ENCODE data around the gene ITGA8.

ITGA8 gene

GRCh38 chr10:15735763-15736162, 16.0 kb upstream of the ITGA8 start:
- DNase-seq (ENCODE audit: low read depth) = no peak

GRCh38 chr10:15730341-15730740, 10.6 kb upstream of the ITGA8 start:
- DNase-seq (ENCODE audit: low read depth) = no peak

GRCh38 chr10:15729890-15730289, 10.2 kb upstream of the ITGA8 start:
- no peak for DNase-seq (ENCODE audit: low read depth)

- no peak for DNase-seq (ENCODE audit: low read depth)
These were observed 6.3 kb upstream of the ITGA8 start for GRCh38 chr10:15726042-15726441.

DNA sequence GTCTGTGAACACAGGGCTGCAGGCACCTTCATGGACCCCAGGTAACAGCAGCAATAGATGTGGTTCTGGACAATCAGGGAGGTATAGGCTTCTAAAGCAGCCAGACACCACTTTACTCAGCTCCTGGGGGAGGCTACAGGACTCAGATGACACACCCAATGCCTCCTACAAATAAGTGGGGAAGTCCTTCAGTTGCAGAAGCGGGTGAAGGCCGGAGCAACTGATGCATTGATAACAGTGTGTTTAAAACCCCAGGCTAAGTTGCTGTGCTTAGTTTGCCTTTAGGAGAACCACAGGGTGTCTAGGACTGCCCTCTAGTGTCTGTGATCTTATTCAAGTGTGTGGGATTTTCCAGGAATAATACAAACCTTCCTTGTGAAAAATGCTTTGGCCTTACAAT, 5.9 kb upstream of the ITGA8 start:
- peak; percentile 67 for DNase-seq (ENCODE audit: low read depth)

GRCh38 chr10:15724683-15725082, 5.0 kb upstream of the ITGA8 start:
- no peak for DNase-seq (ENCODE audit: low read depth)

DNA sequence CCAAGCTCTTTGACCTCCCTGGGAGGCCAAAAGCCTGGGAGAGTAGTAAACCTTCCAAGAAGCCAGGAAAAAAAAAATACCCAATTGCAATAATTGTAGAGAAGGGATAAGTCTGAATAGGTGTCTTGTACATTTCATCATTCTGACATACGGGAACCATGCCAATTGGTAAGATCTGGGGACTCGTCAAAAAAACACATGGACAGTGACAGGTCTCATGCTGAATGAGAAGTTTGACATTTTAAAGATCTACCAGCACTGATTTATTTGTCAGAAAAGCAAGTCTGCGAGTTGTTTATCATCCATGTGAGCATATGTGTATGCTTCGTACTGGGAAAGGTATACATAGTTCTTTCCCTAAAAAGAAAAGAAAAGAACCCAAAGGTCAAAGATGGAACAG, 4.1 kb upstream of the ITGA8 start:
- no peak for DNase-seq (ENCODE audit: low read depth)

- no peak for DNase-seq (ENCODE audit: low read depth)
These were observed 1.0 kb upstream of the ITGA8 start for GRCh38 chr10:15720635-15721287.

GRCh38 chr10:15719049-15719898, 448 bp downstream of the ITGA8 start:
- peak; percentile 16 for DNase-seq (ENCODE audit: low read depth)

DNA sequence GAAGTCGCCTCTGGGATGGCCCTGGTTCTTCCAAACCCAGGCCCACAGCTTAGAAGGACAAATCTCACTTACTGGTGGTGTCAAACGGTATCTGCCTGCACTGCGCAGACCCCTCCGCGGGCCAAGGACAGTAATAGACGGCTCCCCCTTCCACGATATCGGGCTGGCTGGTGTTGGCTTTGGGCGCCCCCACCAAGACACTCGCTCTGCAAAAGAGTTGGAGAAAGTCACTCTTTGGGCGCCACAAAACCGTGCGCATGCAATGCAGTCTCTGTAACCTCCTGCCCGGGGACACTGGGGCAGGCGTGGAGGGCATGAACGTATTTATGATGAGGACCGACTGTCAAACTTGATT, 1.1 kb downstream of the ITGA8 start:
- DNase-seq (ENCODE audit: low read depth) = no peak

- DNase-seq (ENCODE audit: low read depth) = peak; percentile 23
These were observed 4.0 kb downstream of the ITGA8 start for GRCh38 chr10:15715619-15716227.

- DNase-seq (ENCODE audit: low read depth) = no peak
These were observed 4.9 kb downstream of the ITGA8 start for GRCh38 chr10:15714847-15715246.

GRCh38 chr10:15712883-15713282, 6.8 kb downstream of the ITGA8 start:
- peak; percentile 27 for DNase-seq (ENCODE audit: low read depth)

DNA sequence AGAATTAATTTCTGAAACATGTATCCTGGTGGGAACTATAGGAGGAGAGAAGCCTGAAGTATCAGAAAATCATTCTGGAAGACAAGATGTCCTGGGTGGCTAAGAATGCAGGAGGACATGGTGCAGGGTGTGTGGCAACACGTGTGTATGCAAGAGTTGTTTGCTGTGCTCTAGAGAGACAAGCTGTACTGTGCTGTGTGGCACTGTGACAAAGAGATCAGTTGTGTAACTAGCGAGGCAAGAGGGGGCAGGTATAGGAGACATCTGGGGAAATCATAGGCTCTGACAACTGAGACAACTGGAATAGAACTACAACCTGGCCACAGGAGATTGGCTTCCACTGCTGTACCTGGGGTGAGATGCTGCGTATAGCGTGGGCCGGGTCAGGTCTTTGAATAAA, 9.3 kb downstream of the ITGA8 start:
- DNase-seq (ENCODE audit: low read depth) = no peak

GRCh38 chr10:15705298-15705697, 14.4 kb downstream of the ITGA8 start:
- no peak for DNase-seq (ENCODE audit: low read depth)

- peak; percentile 29 for DNase-seq (ENCODE audit: low read depth)
These were observed 15.1 kb downstream of the ITGA8 start for GRCh38 chr10:15704581-15704968.

- no peak for DNase-seq (ENCODE audit: low read depth)
These were observed 15.7 kb downstream of the ITGA8 start for GRCh38 chr10:15703944-15704580.

DNA sequence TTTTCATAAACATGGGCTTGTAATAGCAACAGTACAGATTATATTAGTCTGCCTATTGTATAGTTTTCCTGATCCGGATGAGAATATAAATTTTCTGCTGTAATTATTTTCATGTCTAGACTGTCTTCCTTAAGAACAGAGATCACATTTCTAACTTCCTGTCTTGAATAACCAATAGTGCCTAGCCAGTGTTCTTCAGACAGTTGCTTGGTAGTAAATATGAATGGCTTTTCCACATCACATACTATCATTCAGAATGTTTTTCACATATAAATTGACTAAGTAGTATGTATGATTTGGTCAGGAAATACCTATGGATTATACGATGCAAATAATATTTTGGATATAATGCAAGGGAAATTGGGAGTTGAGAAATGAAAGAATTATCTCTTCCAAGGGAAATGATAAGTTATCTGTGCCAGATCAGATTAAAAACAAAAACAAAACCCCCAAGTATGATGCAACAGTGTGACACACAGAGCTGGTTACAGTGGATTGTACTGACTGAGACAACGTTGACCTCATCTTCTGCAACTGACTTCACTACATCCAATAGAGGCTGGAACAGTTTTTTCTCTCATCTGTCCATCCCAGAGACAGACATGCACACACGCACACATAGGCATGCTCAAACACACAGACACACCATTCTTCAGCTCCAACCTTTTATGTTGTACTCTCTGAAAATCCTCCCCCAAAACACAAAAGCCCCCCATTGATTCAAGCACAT, 16.4 kb downstream of the ITGA8 start:
- peak; percentile 53 for DNase-seq (ENCODE audit: low read depth)

DNA sequence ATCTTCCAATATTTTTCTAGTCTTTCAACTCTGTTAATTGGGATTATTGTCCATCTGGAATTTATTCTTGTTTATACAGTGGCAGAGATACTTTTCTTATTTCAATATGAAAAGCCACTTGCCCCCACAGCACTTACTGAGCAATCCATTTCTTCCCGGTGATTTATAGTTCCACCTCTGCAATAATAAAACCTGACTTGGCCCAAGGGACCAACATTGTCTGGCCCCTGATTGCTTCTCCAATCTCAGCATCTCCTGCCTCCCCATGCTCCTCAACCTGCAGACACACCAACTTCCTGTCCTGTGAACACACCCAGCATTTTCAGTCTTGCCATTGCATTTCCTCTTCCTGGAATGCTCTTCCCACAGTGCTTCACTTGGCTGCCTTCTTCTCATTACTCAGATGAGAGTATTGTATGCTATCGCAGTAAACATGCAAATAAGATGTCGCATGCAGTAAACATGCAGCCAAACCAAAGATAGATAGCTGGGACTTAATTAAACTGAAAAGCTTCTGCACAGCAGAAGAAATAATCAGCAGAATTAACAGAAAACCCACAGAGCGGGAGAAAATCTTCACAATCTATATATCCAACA, 19.5 kb downstream of the ITGA8 start:
- DNase-seq (ENCODE audit: low read depth) = no peak

DNA sequence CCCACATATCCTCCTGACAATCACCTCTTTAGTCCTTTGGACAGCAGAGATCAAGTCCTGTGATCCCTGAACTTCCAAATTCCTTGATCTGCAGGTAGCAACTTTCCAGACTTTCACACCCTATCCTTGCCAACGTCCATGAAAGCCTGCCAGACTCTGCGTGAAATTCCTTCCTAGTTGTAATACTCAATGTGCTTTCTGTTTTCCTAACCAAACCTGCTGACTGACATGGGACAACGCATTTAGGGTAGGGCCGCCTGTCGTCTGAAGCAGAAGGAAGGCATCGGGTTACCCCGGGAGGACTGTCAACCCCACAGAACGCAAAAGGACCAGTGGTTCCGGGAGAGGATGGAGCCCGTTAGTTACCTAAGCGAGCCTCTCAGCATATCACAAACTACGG, 23.9 kb downstream of the ITGA8 start:
- DNase-seq (ENCODE audit: low read depth) = no peak

GRCh38 chr10:15690031-15690430, 29.7 kb downstream of the ITGA8 start:
- no peak for DNase-seq (ENCODE audit: low read depth)

DNA sequence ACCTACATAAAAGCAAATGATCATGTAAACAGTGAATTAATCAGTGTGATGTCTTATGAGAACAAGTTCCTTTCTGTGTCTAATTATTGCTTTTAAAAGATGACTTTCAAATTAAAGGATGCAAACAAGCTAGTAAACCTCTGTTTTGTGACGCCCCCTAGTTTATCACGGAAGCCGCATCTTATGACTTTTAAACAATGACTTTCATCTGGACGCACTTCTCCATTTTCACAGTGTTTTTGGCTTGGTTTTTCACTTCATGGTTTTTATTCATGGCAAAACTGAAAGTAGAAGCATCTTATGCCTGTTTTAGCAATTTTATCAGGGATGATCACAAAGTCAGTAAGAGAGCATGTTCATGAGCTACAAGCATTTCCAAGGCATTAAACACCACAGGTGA, 35.0 kb downstream of the ITGA8 start:
- DNase-seq (ENCODE audit: low read depth) = no peak
